MM.1S (cell line): Measurements from ENCODE around the gene PARD6B.

Experiments
- DNase-seq: peaks from one replicate; pipeline ENCODE4 v3.0.0-alpha.2; 2015
- H2AFZ ChIP-seq: fragments of 300-600 bp; sonication (generic); 2 replicates; pipeline ENCODE4 v1.6.0; 2016; ENCODE audit warnings: antibody characterized with exemption, low read length
- H3F3A ChIP-seq: fragments of 300-600 bp; sonication (generic); 2 replicates; pipeline ENCODE4 v1.6.1; 2016; ENCODE audit warnings: mild to moderate bottlenecking, antibody characterized with exemption, low read length, moderate library complexity, mixed read lengths; ENCODE audit not compliant: insufficient read depth
- H3K27ac ChIP-seq: fragments of 300-600 bp; sonication (generic); 2 replicates; pipeline ENCODE4 v1.5.1; 2016; ENCODE audit warnings: mild to moderate bottlenecking, low read length
- H3K27me3 ChIP-seq: fragments of 300-600 bp; sonication (generic); replicated peaks from 2 replicates; pipeline ENCODE4 v1.6.0; 2016; ENCODE audit warnings: low read length; ENCODE audit not compliant: insufficient read depth
- H3K36me3 ChIP-seq: fragments of 300-600 bp; sonication (generic); replicated peaks from 2 replicates; pipeline ENCODE4 v1.6.1; 2016; ENCODE audit warnings: mild to moderate bottlenecking, low read length, mixed read lengths; ENCODE audit not compliant: insufficient read depth
- H3K4me1 ChIP-seq: fragments of 300-600 bp; sonication (generic); 2 replicates; pipeline ENCODE4 v1.6.1; 2016; ENCODE audit warnings: low read length, mixed read lengths
- H3K4me2 ChIP-seq: fragments of 300-600 bp; sonication (generic); 2 replicates; pipeline ENCODE4 v1.6.0; 2016; ENCODE audit warnings: low read depth, low read length
- H3K4me3 ChIP-seq: fragments of 300-600 bp; sonication (generic); 2 replicates; pipeline ENCODE4 v1.5.1; 2016; ENCODE audit warnings: low read length, mixed read lengths
- H3K79me2 ChIP-seq: fragments of 300-600 bp; sonication (generic); 2 replicates; pipeline ENCODE4 v1.6.1; 2016; ENCODE audit warnings: mixed run types, low read length, mixed read lengths
- H3K9ac ChIP-seq: fragments of 300-600 bp; sonication (generic); 2 replicates; pipeline ENCODE4 v1.6.1; 2016; ENCODE audit warnings: low read length, mixed read lengths
- H3K9me2 ChIP-seq: fragments of 300-600 bp; sonication (generic); replicated peaks from 2 replicates; pipeline ENCODE4 v1.6.1; 2016; ENCODE audit warnings: mild to moderate bottlenecking, low read length, mixed read lengths; ENCODE audit not compliant: insufficient read depth
- H3K9me3 ChIP-seq: fragments of 300-600 bp; sonication (generic); replicated peaks from 2 replicates; pipeline ENCODE4 v1.6.1; 2016; ENCODE audit warnings: mild to moderate bottlenecking, low read length, mixed read lengths; ENCODE audit not compliant: insufficient read depth
- H4K20me1 ChIP-seq: fragments of 300-600 bp; sonication (generic); 2 replicates; pipeline ENCODE4 v1.6.1; 2016; ENCODE audit warnings: mild to moderate bottlenecking, low read length, moderate library complexity, mixed read lengths; ENCODE audit not compliant: insufficient read depth
- EZH2 ChIP-seq: fragments of 300-600 bp; sonication (generic); optimal IDR thresholded peaks from 2 replicates; pipeline ENCODE3; 2017; ENCODE audit warnings: low read depth, mild to moderate bottlenecking, antibody characterized with exemption, low read length, mixed read lengths
- EZH2phosphoT487 ChIP-seq: fragments of 300-600 bp; sonication (generic); IDR thresholded peaks from 2 replicates; pipeline ENCODE4 v1.6.1; 2018; ENCODE audit warnings: antibody characterized with exemption, low read length
- TF ChIP-seq, protein P1 (sequence below): fragments of 300-600 bp; sonication (generic); IDR thresholded peaks from 2 replicates; pipeline ENCODE4 v1.5.1; 2016; ENCODE audit warnings: antibody characterized with exemption, low read length, mixed read lengths

PARD6B gene

GRCh38 chr20:50689864-50690649 lies 41.3 kb upstream of the PARD6B start:
- H3F3A ChIP-seq: no peaks in the 10 kb centered on the region
- no peak overlapping the region for H2AFZ ChIP-seq
- TF ChIP-seq, protein P1, sequence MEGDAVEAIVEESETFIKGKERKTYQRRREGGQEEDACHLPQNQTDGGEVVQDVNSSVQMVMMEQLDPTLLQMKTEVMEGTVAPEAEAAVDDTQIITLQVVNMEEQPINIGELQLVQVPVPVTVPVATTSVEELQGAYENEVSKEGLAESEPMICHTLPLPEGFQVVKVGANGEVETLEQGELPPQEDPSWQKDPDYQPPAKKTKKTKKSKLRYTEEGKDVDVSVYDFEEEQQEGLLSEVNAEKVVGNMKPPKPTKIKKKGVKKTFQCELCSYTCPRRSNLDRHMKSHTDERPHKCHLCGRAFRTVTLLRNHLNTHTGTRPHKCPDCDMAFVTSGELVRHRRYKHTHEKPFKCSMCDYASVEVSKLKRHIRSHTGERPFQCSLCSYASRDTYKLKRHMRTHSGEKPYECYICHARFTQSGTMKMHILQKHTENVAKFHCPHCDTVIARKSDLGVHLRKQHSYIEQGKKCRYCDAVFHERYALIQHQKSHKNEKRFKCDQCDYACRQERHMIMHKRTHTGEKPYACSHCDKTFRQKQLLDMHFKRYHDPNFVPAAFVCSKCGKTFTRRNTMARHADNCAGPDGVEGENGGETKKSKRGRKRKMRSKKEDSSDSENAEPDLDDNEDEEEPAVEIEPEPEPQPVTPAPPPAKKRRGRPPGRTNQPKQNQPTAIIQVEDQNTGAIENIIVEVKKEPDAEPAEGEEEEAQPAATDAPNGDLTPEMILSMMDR: no peak
- TF ChIP-seq EZH2phosphoT487 (no peak), EZH2 (no peak)
- no peak overlapping the region for H3K4me3 ChIP-seq
- H3K79me2 ChIP-seq: no peaks in the 10 kb centered on the region
- no peaks in the 10 kb centered on the region for H3K9me3 ChIP-seq
- no peak for DNase-seq
- no peak overlapping the region for H3K9ac ChIP-seq
- peaks cover 34% of the 10 kb centered on the region for H3K27me3 ChIP-seq
- H4K20me1 ChIP-seq: no peaks in the 10 kb centered on the region
- H3K4me1 ChIP-seq: no peaks in the 10 kb centered on the region
- no peak overlapping the region for H3K27ac ChIP-seq
- H3K36me3 ChIP-seq: no peaks in the 10 kb centered on the region
- H3K4me2 ChIP-seq: no peak overlapping the region
- H3K9me2 ChIP-seq: no peaks in the 10 kb centered on the region

DNA sequence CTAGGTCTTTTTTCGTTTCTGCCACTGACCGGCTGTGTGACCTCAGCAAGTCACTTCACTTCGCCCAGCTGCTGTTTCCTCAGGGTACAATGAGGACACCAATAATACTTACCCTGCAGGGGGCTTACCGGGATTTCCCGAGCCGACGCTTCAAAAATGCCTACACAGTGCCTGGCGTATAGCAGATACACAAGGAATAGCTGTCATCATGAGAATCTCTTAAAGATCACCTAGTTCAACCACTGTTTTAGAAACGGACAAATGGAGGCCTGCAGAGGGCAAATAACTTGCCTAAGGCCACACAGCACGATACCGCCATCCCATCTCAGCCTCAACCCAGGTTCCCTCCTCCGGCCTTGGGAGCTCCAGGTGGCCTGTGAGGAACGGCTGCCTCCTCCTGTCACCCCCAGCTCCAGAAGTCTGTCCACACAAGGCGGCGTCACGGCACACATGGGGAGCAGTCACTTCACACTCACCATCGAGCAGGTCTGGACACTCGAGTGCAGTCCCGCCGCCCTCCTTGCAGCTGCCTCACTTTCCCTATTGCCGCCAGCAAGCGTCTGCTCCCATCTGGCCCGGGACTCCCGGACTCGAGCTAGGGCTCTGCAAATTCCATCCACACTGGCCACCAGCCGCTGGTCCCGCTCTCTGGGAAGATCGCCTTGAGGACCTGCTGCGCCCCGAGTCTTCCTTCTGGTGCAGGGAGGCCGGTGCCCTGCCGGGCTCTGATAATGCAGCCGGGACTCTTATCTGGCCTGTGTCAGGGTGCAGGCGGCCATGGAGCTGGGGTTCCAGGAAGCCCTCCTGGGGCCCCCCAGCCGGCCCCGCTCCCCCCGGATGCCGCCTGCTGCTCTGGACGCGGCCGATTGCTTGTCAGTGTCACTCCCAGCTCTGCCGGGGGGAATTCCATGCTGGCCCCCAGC lies 40.5 kb upstream of the PARD6B start, which contains the start of gene RIPOR3:
Gene RIPOR3 (minus strand): TSS at position 893 of the 923 bp plus-strand sequence. CDS start 414 bp downstream, at position 479.
- Histone ChIP-seq H3K4me2 (peak within 1 kb of the TSS; percentile 10; the same call in 1 of the 2 replicates), H2AFZ (no peak within 1 kb of the TSS; the same call in 1 of the 2 replicates)
- no peak for DNase-seq

More for the DNA sequence above, 40.5 kb upstream of the PARD6B start, which contains the start of gene RIPOR3:
- Histone ChIP-seq H3K9me2 (no peaks in the 10 kb centered on the region), H3K4me3 (no peak within 1 kb of the TSS), H4K20me1 (no peaks in the 10 kb centered on the region), H3K79me2 (no peaks in the 10 kb centered on the region), H3K27me3 (peaks cover 34% of the 10 kb centered on the region), H3K27ac (no peak within 1 kb of the TSS), H3F3A (no peaks in the 10 kb centered on the region), H3K9ac (no peak within 1 kb of the TSS), H3K4me1 (no peaks in the 10 kb centered on the region), H3K9me3 (no peaks in the 10 kb centered on the region), H3K36me3 (no peaks in the 10 kb centered on the region)
- TF ChIP-seq EZH2: no peak
- TF ChIP-seq EZH2phosphoT487: no peak
- TF ChIP-seq, protein P1: no peak
